Endothelial cell (in vitro differentiated cells): ENCODE results near the gene INTS12. TPM values are rescaled to one million over a fixed set of nuclear protein-coding genes. Genes with fewer than 3 reads are reported as not detected.

ENCODE experiments used
- DNase-seq: peaks from one replicate; pipeline ENCODE4 v3.0.0; 2021; ENCODE audit warnings: low spot score
- H3K27ac Mint-ChIP-seq: one replicate; pipeline ENCODE4 v1.8.0; 2021; ENCODE audit warnings: mixed read lengths, inconsistent platforms; ENCODE audit not compliant: unreplicated experiment
- H3K27me3 Mint-ChIP-seq: one replicate; pipeline ENCODE4 v1.8.0; 2021; ENCODE audit warnings: mild to moderate bottlenecking, moderate library complexity, mixed read lengths, inconsistent platforms; ENCODE audit not compliant: unreplicated experiment
- H3K36me3 Mint-ChIP-seq: one replicate; pipeline ENCODE4 v1.8.0; 2021; ENCODE audit warnings: mild to moderate bottlenecking, low read depth, mixed read lengths, inconsistent platforms; ENCODE audit not compliant: unreplicated experiment
- H3K4me1 Mint-ChIP-seq: one replicate; pipeline ENCODE4 v1.8.0; 2021; ENCODE audit warnings: mild to moderate bottlenecking, mixed read lengths, inconsistent platforms; ENCODE audit not compliant: unreplicated experiment
- H3K4me3 Mint-ChIP-seq: one replicate; pipeline ENCODE4 v1.8.0; 2021; ENCODE audit warnings: mild to moderate bottlenecking, mixed read lengths, inconsistent platforms; ENCODE audit not compliant: unreplicated experiment
- H3K9me3 Mint-ChIP-seq: one replicate; pipeline ENCODE4 v1.8.0; 2021; ENCODE audit warnings: mixed read lengths, inconsistent platforms; ENCODE audit not compliant: unreplicated experiment
- CTCF ChIP-seq: fragments of 200-600 bp; sonication (generic); IDR thresholded peaks from one replicate; pipeline ENCODE4 v1.5.0; 2021; ENCODE audit warnings: antibody characterized with exemption; ENCODE audit not compliant: unreplicated experiment
- total RNA-seq: library from RNA; stranded (reverse); fragmentation: NEBNext Ultra II Directional; extraction: Animal tissue kit (Norgen Biotek cat#: 25700); gene quantifications from one replicate; pipeline ENCODE4 v1.2.1, GENCODE V29; 2021; ENCODE audit not compliant: unreplicated experiment

Gene INTS12
- total RNA-seq, 1 donor from 2014 or later = 16.0 TPM

DNA sequence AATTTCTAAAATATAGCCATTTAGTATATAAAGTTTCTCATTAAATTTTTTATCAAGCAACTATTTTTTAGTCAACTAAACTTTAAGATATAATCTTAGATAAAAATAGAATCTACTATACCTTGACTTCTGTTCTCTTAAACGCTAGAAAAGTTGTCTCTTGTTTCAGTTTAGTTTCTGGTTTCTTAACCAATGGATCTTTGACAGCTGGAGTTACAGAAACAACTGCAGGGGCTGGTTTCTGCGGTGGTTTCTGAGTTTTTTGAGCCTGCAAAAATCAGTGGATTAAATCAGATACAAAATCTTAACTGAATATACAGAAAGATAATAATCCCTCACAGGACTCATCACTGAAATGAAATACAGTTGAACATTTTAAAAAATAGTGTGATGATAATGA, 21.9 kb downstream of the INTS12 start:
- Mint-ChIP-seq H3K9me3 (no peaks in the 10 kb centered on the region), H3K4me3 (no peak overlapping the region), H3K36me3 (no peaks in the 10 kb centered on the region), H3K4me1 (peaks cover 5% of the 10 kb centered on the region), H3K27ac (no peak overlapping the region), H3K27me3 (no peaks in the 10 kb centered on the region)
- DNase-seq = no peak
- no peak for TF ChIP-seq CTCF

GRCh38 chr4:105683038-105683437, 25.5 kb downstream of the INTS12 start:
- H3K36me3 Mint-ChIP-seq = no peaks in the 10 kb centered on the region
- peak overlapping the region; percentile 36 for H3K27ac Mint-ChIP-seq
- no peak for TF ChIP-seq CTCF
- H3K27me3 Mint-ChIP-seq = no peaks in the 10 kb centered on the region
- no peaks in the 10 kb centered on the region for H3K9me3 Mint-ChIP-seq
- H3K4me3 Mint-ChIP-seq = no peak overlapping the region
- H3K4me1 Mint-ChIP-seq = peaks cover 9% of the 10 kb centered on the region
- no peak for DNase-seq

DNA sequence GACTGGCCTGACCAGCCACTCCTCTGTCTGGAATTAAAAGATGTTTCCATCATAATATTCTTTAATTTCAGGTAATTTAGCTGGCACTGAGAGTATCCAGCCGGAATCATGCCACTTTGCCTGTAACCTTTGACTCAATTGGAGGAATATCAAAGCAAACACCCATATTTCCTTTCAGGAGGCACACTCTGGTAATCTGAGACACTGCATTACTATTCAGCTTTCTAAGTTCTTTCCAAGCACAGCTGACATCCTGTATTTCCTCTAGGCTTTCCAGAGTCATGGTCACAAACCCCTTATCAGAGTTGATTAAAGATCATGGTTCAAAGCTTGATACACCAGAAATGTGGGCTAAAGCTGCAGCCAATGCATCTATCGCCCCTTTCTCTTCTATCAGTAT, 29.3 kb downstream of the INTS12 start:
- Mint-ChIP-seq H3K9me3 (no peaks in the 10 kb centered on the region), H3K36me3 (no peaks in the 10 kb centered on the region), H3K27me3 (no peaks in the 10 kb centered on the region), H3K4me3 (no peak overlapping the region), H3K4me1 (peaks cover 9% of the 10 kb centered on the region), H3K27ac (no peak overlapping the region)
- no peak for TF ChIP-seq CTCF
- DNase-seq = no peak

DNA sequence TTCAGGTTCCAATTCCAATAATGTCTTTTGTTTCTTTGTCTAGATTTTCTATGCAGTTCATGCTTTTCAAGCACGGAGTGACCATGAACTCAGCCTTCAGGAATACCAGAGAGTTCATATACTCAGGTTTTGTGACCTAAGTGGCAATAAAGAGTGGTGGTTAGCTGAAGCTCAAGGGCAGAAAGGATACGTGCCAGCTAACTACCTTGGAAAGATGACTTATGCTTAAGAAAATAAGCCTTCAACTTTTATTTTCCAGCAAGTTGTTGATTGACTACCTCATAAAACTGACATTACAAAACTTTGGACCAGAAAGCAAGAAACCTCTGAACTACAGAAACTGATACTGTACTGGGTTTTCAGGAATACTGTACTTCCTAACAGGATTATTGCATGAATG, 30.8 kb downstream of the INTS12 start:
- no peak overlapping the region for H3K27ac Mint-ChIP-seq
- TF ChIP-seq CTCF = no peak
- no peak for DNase-seq
- H3K36me3 Mint-ChIP-seq = no peaks in the 10 kb centered on the region
- peaks cover 7% of the 10 kb centered on the region for H3K4me1 Mint-ChIP-seq
- no peaks in the 10 kb centered on the region for H3K27me3 Mint-ChIP-seq
- no peaks in the 10 kb centered on the region for H3K9me3 Mint-ChIP-seq
- H3K4me3 Mint-ChIP-seq = no peak overlapping the region

DNA sequence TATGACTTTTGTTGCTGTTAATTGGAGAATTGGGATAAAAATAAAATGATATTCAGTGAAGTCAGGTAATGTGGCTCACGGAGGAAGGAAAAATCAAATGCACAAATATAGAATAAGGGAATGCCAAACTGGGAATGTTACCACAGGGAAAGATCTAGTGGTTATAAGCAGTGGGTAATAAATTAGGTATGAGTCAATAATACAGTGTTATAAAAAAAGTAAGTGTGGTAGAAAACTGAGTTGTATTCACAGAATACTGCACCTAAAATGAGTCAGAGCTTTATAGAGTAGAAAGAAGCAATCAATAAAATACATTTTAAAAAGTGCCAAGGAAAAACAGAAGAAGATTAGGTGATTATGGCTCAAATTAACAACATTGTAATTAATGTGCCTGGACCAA, 34.5 kb downstream of the INTS12 start:
- Mint-ChIP-seq H3K27ac (no peak overlapping the region), H3K4me1 (peaks cover 4% of the 10 kb centered on the region), H3K27me3 (no peaks in the 10 kb centered on the region), H3K9me3 (no peaks in the 10 kb centered on the region), H3K36me3 (no peaks in the 10 kb centered on the region), H3K4me3 (no peak overlapping the region)
- DNase-seq = no peak
- TF ChIP-seq CTCF = no peak
